SK-N-SH (cell line): ENCODE data around the gene RPS6KA1. TPM values are rescaled to one million over a fixed set of nuclear protein-coding genes. Genes with fewer than 3 reads are reported as not detected.

Experiments used
- CTCF ChIA-PET: fragments of 300-600, 350-600 bp; formaldehyde crosslinking; extraction: SDS; loops from one replicate; lab custom pipeline; 2021; lab: Yijun Ruan, JAX
- POLR2A ChIA-PET: fragments of 350-600 bp; sonication (Branson Sonifier 250); formaldehyde crosslinking; extraction: SDS; loops from one replicate; lab custom pipeline; 2020; ENCODE audit warnings: antibody characterized with exemption, inconsistent platforms; lab: Yijun Ruan, JAX
- DNase-seq: peaks from one replicate; pipeline ENCODE4 v3.0.0; 2012
- H2AFZ ChIP-seq: fragments of 200-600 bp; sonication (generic); 2 replicates; pipeline ENCODE4 v1.8.1; 2016; ENCODE audit warnings: antibody characterized with exemption, mild to moderate bottlenecking, low read depth
- H3F3A ChIP-seq: fragments of 200-600 bp; sonication (generic); replicated peaks from 2 replicates; pipeline ENCODE3; 2016; ENCODE audit warnings: antibody characterized with exemption, mild to moderate bottlenecking; ENCODE audit not compliant: insufficient read depth
- H3K27ac ChIP-seq, 2 experiments: fragments of 200-500 bp in 1 of 2; fragments of 200-600 bp in 1 of 2; sonication (Bioruptor generic) in 1 of 2; sonication (generic), shearing (Covaris generic) in 1 of 2; 2 replicates each; pipeline versions ENCODE4 v1.5.1 to v1.6.1; 2014 to 2016; ENCODE audit warnings: low read depth in 2 of 2, inconsistent platforms in 1 of 2, low read length in 1 of 2, mild to moderate bottlenecking in 1 of 2, mixed read lengths in 1 of 2
- H3K27me3 ChIP-seq: fragments of 200-600 bp; sonication (generic), shearing (Covaris generic); 2 replicates; pipeline ENCODE4 v1.6.1; 2016; ENCODE audit warnings: mixed run types; ENCODE audit not compliant: insufficient read depth
- H3K36me3 ChIP-seq, 2 experiments: fragments of 200-500 bp in 1 of 2; fragments of 200-600 bp in 1 of 2; sonication (Bioruptor generic) in 1 of 2; sonication (generic) in 1 of 2; replicated peaks in 1 of 2; 2 replicates each; pipeline versions ENCODE3 to v1.5.1; 2014 to 2016; ENCODE audit warnings: low read length in 1 of 2, mild to moderate bottlenecking in 1 of 2; ENCODE audit not compliant: insufficient read depth in 2 of 2, control insufficient read depth in 1 of 2
- H3K4me1 ChIP-seq, 2 experiments: fragments of 200-500 bp in 1 of 2; fragments of 200-600 bp in 1 of 2; sonication (Bioruptor generic) in 1 of 2; sonication (generic), shearing (Covaris generic) in 1 of 2; 2 replicates each; pipeline versions ENCODE4 v1.5.1 to v1.6.1; 2014 to 2016; ENCODE audit warnings: low read depth in 1 of 2, low read length in 1 of 2, mixed run types in 1 of 2; ENCODE audit not compliant: insufficient read depth in 2 of 2, control insufficient read depth in 1 of 2
- H3K4me2 ChIP-seq: fragments of 200-600 bp; sonication (generic), shearing (Covaris generic); 2 replicates; pipeline ENCODE4 v1.6.1; 2017; ENCODE audit warnings: mixed run types
- H3K4me3 ChIP-seq, 2 experiments: fragments of 200-500 bp in 1 of 2; fragments of 200-600 bp in 1 of 2; sonication (Bioruptor generic) in 1 of 2; sonication (generic), shearing (Covaris generic) in 1 of 2; 2 replicates each; pipeline versions ENCODE4 v1.5.1 to v1.8.1; 2014 to 2016; ENCODE audit warnings: low read depth in 2 of 2, inconsistent platforms in 1 of 2, low read length in 1 of 2, mild to moderate bottlenecking in 1 of 2, mixed read lengths in 1 of 2, moderate library complexity in 1 of 2
- H3K79me2 ChIP-seq: fragments of 200-600 bp; sonication (generic); 2 replicates; pipeline ENCODE4 v1.8.1; 2017; ENCODE audit warnings: mild to moderate bottlenecking; ENCODE audit not compliant: insufficient read depth
- H3K9ac ChIP-seq: fragments of 200-600 bp; sonication (generic); 2 replicates; pipeline ENCODE4 v1.6.1; 2017; ENCODE audit warnings: mixed run types
- H3K9me2 ChIP-seq: fragments of 200-600 bp; sonication (generic); 2 replicates; pipeline ENCODE4 v1.6.1; 2017; ENCODE audit warnings: mixed run types
- H3K9me3 ChIP-seq: fragments of 200-600 bp; sonication (generic); 2 replicates; pipeline ENCODE4 v1.6.1; 2017; ENCODE audit warnings: mixed run types, mild to moderate bottlenecking, moderate library complexity
- H4K20me1 ChIP-seq: fragments of 200-600 bp; sonication (generic); 2 replicates; pipeline ENCODE4 v1.6.1; 2017; ENCODE audit warnings: mild to moderate bottlenecking, mixed run types; ENCODE audit not compliant: insufficient read depth
- CHD2 ChIP-seq: fragments of 150-350 bp; IDR thresholded peaks from 2 replicates; pipeline ENCODE4 v1.6.1; 2018; ENCODE audit warnings: low read length; ENCODE audit not compliant: partially characterized antibody
- CTCF ChIP-seq: fragments of 200-600 bp; sonication (generic); IDR thresholded peaks from 2 replicates; pipeline ENCODE4 v1.6.1; 2017; ENCODE audit warnings: antibody characterized with exemption, mild to moderate bottlenecking, moderate library complexity
- ELF1 ChIP-seq: IDR thresholded peaks from 2 replicates; pipeline ENCODE4 v1.4.0; 2012
- EP300 ChIP-seq, 2 experiments: IDR thresholded peaks; 2 replicates each; pipeline versions ENCODE4 v1.4.0 to v1.6.1; 2012; ENCODE audit warnings: borderline replicate concordance in 1 of 2, low read depth in 1 of 2, low read length in 1 of 2
- FOXM1 ChIP-seq: IDR thresholded peaks from 2 replicates; pipeline ENCODE4 v1.4.0; 2012; ENCODE audit warnings: low read depth, mild to moderate bottlenecking
- GABPA ChIP-seq: IDR thresholded peaks from 2 replicates; pipeline ENCODE4 v1.4.0; 2012; ENCODE audit warnings: low read depth, mild to moderate bottlenecking
- NRF1 ChIP-seq: IDR thresholded peaks from 2 replicates; pipeline ENCODE4 v1.6.1; 2012; ENCODE audit warnings: low read depth, mild to moderate bottlenecking, low read length
- PBX3 ChIP-seq: IDR thresholded peaks from 2 replicates; pipeline ENCODE4; 2012
- POLR2AphosphoS5 ChIP-seq: IDR thresholded peaks from 2 replicates; pipeline ENCODE4 v1.6.1; 2012; ENCODE audit warnings: low read depth, low read length
- RXRA ChIP-seq: IDR thresholded peaks from 2 replicates; pipeline ENCODE4 v1.4.0; 2012; ENCODE audit warnings: low read depth, mild to moderate bottlenecking, borderline replicate concordance
- SIN3A ChIP-seq: IDR thresholded peaks from 2 replicates; pipeline ENCODE4 v1.6.1; 2012; ENCODE audit warnings: low read depth, mild to moderate bottlenecking, low read length, moderate library complexity, borderline replicate concordance
- TAF1 ChIP-seq: IDR thresholded peaks from 2 replicates; pipeline ENCODE4 v1.6.1; 2012; ENCODE audit warnings: low read depth, mild to moderate bottlenecking, low read length, moderate library complexity, borderline replicate concordance
- USF1 ChIP-seq: IDR thresholded peaks from 2 replicates; pipeline ENCODE4 v1.4.0; 2012; ENCODE audit warnings: low read depth, borderline replicate concordance
- WGBS: methylation state at CpG from one replicate; pipeline ENCODE4 v1.1.6; 2017; ENCODE audit warnings: low lambda C conversion rate; 5-methylcytosine and 5-hydroxymethylcytosine counted together
- polyA plus RNA-seq, 3 experiments: library from polyadenylated mRNA; depleted of rRNA; stranded (reverse); fragments of >200 nt; gene quantifications; 2 replicates each; pipeline ENCODE4 v1.2.3, GENCODE V29; 2012
- TF ChIP-seq, protein P1 (sequence below): fragments of 150-350 bp; IDR thresholded peaks from 2 replicates; pipeline ENCODE4 v1.6.1; 2017; ENCODE audit warnings: antibody characterized with exemption, low read length, low read depth, borderline replicate concordance

Gene RPS6KA1
- polyA plus RNA-seq, 1 of the 3 experiments (the other 2 are of a cell fraction): 9.7 TPM

GRCh38 chr1:26574018-26574417 lies 44.5 kb downstream of the RPS6KA1 start:
- 95% methylated on average over 10 of the region's 13 CpGs for WGBS
- Histone ChIP-seq H4K20me1 (no peaks in the 10 kb centered on the region), H3K4me1 (no peaks in the 10 kb centered on the region), H3K4me2 (no peak overlapping the region), H3K36me3 (no peaks in the 10 kb centered on the region), H3K9ac (no peak overlapping the region), H3F3A (no peaks in the 10 kb centered on the region), H3K9me2 (no peaks in the 10 kb centered on the region), H2AFZ (no peak overlapping the region), H3K79me2 (no peaks in the 10 kb centered on the region), H3K4me3 (no peak overlapping the region), H3K27me3 (no peaks in the 10 kb centered on the region), H3K27ac (no peak overlapping the region), H3K9me3 (no peaks in the 10 kb centered on the region)
- TF ChIP-seq, protein P1, sequence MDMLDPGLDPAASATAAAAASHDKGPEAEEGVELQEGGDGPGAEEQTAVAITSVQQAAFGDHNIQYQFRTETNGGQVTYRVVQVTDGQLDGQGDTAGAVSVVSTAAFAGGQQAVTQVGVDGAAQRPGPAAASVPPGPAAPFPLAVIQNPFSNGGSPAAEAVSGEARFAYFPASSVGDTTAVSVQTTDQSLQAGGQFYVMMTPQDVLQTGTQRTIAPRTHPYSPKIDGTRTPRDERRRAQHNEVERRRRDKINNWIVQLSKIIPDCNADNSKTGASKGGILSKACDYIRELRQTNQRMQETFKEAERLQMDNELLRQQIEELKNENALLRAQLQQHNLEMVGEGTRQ: no peak
- TF ChIP-seq CTCF: no peak
- TF ChIP-seq ELF1: no peak
- no peak for TF ChIP-seq RXRA
- no peak for TF ChIP-seq EP300 (IDR thresholded peaks at IDR 0.05; ENCODE audit: borderline replicate concordance in 1 of 2, low read depth in 1 of 2, low read length in 1 of 2)
- no peak for TF ChIP-seq PBX3
- TF ChIP-seq POLR2AphosphoS5: no peak
- no peak for TF ChIP-seq NRF1
- TF ChIP-seq FOXM1: no peak
- no peak for TF ChIP-seq USF1
- TF ChIP-seq TAF1: no peak
- no peak for TF ChIP-seq CHD2
- TF ChIP-seq SIN3A: no peak
- TF ChIP-seq GABPA: no peak
- DNase-seq: no peak
- CTCF ChIA-PET: interaction anchor here (0.8 to 2.4 kb wide), 2 partner anchors 36 to 215 kb away, joined by 3 to 6 read pairs; no protein-coding TSS in a partner anchor
- POLR2A ChIA-PET: no interaction called here
